Occipital lobe (tissue), 2 donors: ENCODE measurements around the gene ST3GAL3. TPM values are rescaled to one million over a fixed set of nuclear protein-coding genes. Genes with fewer than 3 reads are reported as not detected.
"Not testable (repeated sequence)": the region's sequence is repeated elsewhere in the genome, so short reads cannot be mapped to it uniquely, and the experiment has no call there.

Experiments used
- DNase-seq: peaks from one replicate; lab custom pipeline; 2025; lab: John Stamatoyannopoulos, UW
- total RNA-seq: library from RNA; depleted of rRNA; stranded (reverse); fragments of >200 nt; gene quantifications from one replicate; pipeline ENCODE4 v1.2.3, GENCODE V29; 2014

ST3GAL3 gene
- total RNA-seq, 1 donor from 2014 or later: 25.7 TPM

DNA sequence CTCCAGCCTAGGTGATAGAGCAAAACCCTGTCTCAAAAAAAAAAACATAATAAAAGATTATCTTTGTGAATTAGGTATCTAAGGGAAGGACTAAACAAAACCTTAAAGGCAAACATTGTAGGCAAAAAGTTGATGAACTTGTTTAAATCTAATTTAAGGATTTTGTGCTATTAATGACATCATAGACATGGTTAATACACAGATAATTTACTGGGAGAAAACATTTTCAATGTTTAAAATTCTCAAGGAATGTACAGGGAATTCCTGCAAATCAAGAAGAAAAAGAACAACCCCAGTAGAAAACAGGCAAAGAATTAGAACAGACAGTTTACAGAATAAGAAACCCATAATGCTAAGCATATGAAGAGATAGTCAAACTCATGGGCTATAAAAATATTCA, 47.6 kb downstream of the ST3GAL3 start:
- no peak for DNase-seq

DNA sequence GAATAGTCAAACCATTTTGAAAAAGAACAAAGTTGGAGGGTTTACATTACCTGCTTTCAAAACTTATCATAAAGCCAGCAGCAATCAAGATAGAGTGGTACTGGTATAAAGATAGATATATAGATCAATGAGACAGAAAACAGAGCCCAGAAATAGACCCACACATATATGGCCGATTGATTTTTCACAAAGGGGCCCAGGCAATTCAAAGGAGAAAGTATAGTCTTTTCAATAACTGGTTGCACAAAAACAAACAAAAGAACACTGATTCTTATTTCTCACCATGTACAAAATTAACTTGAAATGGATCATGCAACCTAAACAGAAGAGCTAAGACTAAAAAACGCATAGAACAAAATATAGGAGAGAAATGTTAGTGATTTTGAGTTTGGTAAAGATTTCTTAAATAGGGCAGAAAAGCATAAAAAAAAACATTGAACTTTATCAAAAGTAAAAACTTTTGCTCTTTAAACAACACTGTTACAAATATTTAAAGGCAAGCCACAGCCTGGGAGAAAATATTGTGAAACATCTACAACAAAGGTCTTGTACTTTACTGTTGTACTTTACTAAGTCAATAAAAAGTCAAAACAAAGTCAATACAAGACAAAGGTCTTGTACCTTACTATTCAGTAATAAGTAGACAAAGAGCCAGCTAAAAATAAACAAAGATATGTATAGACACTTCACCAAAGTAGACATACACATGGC, 50.2 kb downstream of the ST3GAL3 start:
- no peak for DNase-seq

DNA sequence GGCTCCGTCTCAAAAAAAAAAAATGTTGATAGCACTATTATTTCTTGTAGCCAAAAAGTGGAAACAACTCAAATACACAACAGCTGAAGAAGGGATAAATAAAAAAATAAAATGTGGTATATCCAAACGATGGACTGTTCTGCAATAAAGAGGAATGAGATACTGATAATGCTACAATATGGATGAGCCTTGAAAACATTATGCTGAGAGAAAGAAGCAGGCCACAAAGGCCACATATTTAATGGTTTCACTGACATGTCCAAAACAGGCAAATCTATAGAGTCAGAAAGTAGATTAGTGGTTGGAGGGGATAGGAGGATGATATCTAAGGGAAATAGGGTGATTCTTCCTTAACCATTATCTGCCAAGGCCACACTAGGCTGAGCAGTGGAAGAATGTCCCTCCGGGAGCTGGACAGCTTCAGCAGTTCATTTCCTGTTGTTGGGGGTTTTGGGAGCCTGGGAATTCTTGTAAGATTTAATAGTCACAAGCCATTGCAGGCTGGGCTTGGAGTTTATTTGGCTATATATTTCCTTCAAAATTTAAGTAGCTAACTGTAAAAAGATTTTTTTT, 53.5 kb downstream of the ST3GAL3 start:
- no peak for DNase-seq

DNA sequence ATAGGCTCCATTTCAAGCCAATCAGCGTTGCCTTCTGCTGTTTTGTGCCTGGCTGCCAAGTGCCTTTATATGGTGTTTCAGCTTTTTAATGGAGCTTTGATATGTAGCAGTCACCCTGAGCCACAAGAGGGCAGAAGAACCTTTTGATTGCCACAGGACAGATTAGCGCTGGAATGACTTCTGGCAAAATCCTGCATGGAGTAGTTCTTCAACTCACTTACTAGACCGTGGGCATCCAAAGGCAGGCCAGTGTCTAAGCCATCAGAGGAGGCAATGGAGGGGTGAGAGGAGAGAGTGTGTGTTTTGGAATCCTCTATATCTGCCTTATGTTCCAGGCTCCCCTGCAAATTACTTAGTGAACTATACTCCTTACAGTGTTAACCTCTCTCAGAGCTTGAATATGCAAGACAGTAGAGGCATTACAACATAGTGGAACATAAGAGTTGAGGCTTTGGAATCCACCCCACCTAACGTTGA, 56.2 kb downstream of the ST3GAL3 start:
- DNase-seq: peak; percentile 68

DNA sequence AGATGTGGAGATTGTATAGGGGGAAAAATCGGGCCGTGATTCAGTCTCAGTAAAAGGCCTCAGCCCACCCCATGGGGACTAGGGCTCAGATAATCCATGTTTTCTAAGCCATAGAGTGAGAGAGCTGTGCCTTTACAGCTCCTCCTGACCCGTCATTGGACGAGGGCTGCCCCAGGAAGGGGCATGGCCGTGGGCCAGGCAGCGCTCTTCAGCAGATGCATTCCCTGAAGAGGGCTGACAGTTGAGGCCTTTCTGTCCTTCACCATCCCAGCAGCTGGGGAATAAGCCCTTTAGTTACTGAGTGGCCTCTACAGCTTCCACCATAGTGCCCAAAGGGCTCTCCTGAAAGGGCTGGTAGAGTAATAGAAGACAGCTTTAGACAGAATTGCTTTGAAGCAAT, 57.2 kb downstream of the ST3GAL3 start:
- DNase-seq: no peak

DNA sequence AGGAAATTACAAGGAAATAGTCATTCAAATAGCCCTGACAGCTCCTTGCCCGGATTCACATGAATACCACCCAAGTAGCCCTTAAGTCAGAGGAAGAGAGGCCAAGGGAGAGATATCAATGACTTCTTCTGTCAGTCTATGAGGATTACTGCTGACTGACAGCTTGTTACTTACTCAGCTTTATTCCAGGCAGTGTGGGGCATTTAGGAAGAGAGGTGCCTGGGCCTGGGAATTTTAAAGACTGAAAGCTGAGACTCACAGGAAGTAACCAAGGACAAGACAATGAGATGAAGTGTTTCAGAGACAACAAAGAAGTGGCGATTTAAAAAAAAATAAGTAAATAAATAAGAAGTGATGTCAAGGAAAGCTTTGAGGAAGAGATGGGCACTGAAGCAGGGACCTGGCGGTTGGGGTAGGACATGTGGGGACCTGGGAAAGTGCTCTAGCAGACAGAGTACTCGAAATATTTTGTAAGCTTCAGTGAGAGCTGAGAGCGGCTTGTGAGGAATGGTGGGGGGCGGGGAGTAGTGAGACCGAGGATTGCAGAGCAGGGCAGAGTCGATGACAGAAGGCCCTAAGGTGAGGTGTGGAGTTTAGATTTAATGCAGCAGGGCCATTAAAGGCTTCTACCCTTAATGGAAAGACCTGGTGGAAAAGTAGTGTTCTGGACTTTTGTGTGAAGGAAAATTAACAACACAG, 58.9 kb downstream of the ST3GAL3 start:
- DNase-seq: no peak

DNA sequence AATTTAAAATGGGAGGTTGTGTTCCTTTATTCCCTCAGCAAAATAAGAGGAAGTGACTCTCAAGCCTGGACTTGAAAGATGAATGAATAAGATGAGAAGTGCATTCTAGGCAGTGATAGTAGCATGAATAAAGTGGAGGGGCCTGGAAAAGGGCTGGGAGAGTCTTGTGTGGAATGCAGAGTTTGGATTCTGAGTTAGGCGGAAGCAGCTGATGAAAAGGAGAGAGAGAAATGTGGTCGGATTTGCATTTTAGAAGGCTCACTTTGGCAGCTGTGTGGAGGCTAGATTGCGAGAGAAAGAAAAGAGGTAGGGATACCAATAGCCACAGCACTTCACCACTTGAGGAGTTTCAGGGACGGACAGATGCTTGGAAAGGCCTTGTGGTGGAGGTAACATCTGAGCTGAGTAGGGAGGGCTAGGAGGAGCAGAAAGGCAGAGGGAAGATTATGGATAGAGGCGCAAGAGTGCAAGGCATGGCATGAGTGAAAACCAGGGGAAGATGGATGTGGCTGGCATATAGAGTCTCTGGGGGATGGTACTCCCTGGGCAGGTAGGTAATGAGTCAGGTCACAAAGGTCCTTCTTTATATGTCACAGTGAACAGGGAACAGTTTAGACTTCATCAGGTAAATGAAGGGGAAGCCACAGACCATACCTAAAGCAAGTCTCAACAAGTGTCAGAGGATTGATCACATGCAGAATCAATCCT, 59.6 kb downstream of the ST3GAL3 start:
- no peak for DNase-seq

DNA sequence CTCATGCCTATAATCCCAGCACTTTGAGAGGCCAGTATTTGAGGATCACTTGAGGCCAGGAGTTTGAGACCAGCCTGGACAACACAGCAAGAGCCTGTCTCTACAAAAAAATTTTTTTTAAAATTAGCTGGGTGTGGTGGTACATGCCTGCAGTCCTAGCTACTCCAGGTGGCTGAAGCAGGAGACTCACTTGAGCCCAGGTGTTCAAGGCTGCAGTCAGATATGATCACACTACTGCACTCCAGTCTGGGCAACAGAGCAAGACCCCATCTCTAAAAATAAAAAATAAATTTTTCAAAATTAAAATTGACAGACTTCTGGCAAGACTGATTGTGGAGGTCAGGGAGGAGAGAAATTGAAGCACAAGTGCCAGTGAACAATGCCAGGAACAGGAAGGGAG, 60.8 kb downstream of the ST3GAL3 start:
- DNase-seq: no peak

DNA sequence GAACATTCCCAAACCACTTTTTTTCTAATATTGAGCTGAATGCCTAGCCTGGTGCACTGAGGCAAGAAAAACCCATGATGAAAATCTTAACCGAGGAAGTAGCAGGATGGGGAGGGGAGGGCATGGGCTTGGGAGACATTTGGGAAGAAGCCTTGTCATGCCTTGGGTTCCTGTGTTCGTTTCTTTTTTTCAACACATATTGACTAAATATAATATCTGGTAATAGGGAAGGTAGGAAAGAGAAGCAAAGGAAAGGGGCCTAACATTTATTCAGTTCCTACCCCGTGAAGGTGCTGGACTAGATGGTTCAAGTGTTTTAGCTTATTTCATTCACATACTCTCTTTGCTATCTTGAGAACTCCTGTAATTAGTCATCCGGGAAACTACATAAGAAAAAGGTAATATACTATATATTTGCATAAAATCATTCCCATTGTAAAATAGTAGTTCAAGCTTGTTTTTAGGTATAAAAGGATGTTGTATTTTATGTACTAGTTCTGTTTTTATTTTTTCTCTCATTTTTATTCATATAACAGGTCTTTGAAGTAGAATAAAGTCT, 62.1 kb downstream of the ST3GAL3 start:
- DNase-seq: no peak

DNA sequence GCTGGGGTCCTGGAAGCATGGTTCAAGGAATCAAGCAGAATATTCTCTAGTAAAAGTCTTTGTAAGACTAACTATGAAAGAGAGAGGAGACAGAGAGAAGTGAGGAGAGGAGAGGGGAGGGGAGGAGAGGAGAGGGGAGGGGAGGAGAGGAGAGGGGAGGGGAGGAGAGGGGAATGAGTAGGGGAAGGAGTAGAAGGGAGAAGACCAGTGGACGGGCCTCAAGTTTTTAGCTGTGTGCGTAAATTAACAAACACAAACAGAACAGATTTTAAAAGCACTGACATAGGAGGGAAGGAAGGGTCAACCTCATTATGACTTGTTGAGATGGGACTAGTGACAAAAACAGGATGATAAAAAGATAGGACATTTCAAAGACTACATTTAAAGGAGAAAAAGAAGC, 62.8 kb downstream of the ST3GAL3 start:
- DNase-seq: no peak

DNA sequence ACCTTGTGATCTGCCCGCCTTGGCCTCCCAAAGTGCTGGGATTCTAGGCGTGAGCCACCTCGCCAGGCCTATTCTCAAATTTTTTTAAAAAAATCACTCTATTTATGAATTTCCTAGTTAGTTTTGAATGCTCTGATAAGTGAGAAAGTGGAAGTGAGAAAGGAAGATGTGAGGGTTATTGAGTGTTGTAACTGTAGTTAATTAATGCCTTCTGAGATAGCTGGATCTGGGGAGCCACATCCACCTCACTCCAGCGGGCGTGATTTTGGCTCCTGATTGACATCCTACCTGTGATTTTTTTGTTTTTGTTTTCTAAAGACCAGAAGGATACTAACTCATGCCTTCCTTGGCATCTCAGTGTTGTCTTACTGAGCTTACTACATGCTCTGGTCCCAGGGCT, 65.6 kb downstream of the ST3GAL3 start:
- no peak for DNase-seq

DNA sequence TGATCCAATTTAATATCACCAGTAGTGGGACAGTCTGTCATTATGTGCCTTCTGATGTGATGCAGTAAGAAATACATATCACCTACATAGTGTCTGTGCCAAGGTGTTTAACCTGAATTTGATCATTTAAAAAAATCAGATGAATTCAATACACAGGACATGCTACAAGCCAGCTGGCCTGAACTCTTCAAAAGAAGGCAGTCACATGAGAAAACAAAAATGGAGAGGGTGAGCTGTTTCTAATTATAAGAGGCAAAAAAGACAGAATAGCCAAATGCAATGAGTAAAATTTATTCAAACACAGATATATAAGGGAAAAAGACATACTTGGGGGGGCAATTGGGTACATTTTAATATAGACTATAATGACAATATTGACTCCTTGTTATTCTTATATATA, 66.5 kb downstream of the ST3GAL3 start:
- no peak for DNase-seq

DNA sequence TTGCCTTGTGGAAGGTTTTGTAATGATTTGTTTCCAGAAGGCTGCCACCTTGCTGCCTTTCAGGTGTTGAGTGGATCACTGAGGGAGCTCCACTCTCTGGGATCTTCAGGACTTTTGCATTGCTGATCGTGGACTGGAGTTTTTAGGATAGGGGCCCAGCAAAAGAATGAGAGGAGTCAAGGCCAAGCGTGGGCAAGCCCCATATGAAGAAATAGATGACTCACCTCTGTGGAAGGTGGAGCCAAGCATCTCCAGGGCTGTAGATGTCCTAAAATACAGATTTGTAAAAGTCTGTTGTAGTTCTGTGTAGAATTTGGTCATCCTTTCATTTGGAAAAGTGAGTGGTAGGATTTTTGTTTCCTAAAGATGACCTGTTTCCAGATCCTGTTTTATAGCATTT, 67.0 kb downstream of the ST3GAL3 start:
- no peak for DNase-seq

DNA sequence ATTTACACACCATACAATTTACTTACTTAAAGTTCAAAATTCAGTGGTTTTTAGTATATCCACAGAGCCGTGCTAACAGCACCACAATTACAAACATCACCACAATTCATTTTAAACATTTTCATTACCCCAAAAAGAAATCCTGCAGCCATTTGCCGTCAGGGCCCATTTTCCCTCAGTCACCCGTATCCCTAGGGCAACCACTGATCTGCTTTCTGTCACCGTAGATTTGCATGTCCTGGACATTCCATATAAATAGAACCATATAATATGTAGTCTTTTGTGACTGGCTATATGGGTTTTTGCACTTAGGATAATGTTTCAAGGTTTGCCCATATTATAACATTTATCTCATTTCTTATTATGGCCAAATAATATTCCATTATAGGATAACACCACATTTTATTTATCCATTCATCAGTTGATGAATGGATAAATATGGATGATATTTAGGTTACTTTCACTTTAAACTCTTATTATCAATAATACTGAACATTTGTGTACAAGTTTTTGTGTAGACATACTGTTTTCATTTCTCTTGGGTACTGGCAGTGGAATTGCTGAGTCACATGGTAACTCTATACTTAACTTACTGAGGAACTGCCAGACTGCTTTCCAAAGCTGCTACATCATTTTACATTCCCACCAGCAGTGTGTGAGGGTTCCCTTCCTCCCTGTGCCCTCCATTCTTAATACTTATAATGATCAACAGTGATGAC, 68.9 kb downstream of the ST3GAL3 start:
- no peak for DNase-seq

DNA sequence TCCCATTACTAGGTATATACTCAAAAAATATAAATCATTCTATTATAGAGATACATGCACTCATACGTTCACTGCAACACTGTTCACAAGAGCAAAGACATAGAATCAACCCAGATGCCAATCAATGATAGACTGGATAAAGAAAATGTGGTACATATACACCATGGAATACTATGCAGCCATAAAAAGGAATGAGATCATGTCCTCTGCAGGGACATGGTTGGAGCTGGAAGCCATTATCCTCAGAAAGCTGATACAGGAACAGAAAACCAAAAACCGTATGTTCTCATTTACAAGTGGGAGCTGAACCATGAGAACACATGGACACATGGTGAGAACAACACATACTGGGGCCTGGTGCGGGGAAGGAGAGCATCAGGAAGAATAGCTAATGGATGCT, 70.6 kb downstream of the ST3GAL3 start:
- not testable (repeated sequence) for DNase-seq

DNA sequence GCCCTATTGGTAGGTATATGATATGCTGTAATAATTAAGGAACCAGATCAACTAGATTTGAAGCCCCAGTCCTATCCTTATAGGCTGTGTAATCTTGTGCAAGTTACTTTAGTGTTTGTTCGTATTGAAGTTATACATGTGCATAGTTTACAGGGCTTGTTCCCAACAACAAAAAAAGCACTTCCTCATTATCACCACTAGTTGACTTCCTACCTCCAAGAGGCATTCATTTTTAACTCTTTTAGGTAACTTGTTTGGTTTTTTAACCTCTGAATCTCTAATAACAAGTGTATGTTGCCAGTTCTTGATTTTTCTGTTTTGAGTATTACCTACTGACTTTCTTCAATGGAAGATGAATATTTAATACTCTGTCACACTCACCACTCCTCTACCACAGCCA, 71.9 kb downstream of the ST3GAL3 start:
- no peak for DNase-seq

DNA sequence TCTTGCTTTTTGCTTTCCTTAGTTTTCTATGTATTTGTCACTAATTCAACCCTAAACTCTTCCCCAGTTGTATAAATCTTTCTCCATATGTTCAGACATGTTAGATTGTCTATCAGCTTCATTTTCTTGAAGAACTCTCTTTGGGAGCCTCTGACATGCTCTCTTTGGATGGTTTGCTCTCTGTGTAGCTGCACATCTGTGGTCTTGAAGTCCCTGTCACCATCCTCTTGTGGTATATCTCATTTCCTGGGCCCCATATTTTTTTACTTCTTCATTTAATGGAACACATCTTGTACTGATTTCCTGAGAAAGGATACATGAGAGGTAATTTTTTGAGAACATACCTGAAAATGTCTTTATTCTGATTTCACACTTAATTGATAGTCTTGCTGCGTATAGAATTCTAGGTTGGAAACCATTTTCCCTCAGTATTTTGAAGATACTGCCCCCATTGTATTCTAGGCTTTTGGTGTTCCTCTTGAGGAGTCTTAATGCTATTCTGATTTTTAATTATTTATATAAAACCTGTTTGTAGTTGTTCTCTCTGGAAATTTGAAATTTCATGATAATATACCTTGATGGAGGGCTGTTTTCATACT, 72.6 kb downstream of the ST3GAL3 start:
- no peak for DNase-seq

DNA sequence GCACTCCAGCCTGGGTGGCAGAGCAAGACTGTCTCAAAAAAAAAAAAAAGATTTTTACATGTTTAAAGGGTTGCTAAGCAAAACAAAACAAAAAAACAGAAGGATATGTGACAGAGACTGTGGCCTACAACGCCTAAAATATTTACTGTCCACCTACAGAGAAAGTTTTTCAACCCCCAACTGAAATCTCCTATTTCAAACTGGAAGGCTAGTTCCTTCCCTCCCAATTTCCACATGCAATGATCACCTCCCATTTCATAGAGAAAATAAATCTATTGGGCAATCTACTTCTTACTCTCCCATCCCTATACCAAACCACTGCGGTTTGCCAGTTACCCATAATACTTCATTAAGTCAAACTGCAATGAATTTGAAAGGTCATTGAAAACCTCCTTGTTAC, 74.2 kb downstream of the ST3GAL3 start:
- DNase-seq: no peak

DNA sequence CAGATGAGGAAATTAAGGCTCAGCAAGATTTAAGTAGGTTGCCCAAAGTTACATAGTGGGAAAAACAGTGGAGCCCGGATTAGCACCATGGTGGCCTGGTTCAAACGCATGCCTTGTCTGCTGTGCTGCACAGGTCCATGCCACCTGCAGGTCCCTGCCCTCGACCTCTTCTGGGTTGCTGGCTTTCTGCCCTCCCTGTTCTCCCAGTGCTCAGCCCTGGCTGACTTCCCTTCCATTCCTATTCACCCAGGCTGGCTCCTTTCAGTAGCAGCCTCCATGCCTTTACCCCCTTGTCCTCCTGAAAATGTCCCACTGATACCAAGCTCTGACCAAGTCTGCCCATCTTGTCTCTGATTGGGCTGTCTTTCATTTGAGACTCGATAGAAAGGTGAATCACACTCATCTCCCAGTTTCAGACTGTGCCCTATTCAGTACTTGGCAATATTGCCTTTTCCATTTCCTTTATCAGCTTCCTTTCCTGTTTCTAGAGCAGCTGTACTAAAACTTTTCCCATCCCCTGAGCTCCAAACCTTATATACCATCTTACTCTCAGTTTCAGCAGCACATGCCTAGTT, 75.8 kb downstream of the ST3GAL3 start:
- DNase-seq: no peak

DNA sequence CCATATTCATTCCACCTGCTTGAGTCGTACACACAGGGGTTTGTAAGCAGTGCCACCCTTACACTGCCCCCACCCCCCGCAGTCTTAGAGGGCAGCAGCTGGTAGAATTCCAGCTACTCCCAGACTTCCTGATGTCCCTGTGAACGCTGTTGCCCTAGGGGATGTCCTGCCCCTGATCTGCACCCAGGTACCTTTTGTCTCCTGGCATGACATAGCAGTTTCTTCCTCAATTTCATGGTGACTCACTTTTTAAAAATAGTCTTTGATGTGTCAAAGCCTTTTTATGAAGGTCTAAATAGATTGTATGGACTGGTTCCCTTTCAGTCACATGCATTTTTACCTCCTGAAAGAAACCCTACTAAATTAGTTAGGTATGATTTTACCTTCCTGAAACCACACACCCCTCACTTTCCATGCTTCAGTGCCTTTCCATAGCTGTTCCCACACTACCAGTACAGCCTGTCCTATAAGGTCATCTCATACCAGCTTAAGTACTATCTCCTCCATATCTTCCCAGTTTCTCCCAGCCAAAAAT, 76.4 kb downstream of the ST3GAL3 start:
- DNase-seq: no peak
